Loucy (cell line): ENCODE measurements around the gene COX6B2.
"Not testable (repeated sequence)": the region's sequence is repeated elsewhere in the genome, so short reads cannot be mapped to it uniquely, and the experiment has no call there.

Experiments
- H2AFZ ChIP-seq: fragments of 200-600 bp; sonication (generic); 2 replicates; pipeline ENCODE4 v1.6.0; 2016; ENCODE audit warnings: antibody characterized with exemption, mild to moderate bottlenecking, low read length, moderate library complexity
- H3F3A ChIP-seq: fragments of 200-600 bp; 2 replicates; pipeline ENCODE4 v1.6.0; 2016; ENCODE audit warnings: antibody characterized with exemption, low read depth, mild to moderate bottlenecking
- H3K27me3 ChIP-seq: fragments of 200-600 bp; sonication (generic); 2 replicates; pipeline ENCODE4 v1.6.1; 2014; ENCODE audit warnings: low read length, mild to moderate bottlenecking; ENCODE audit not compliant: insufficient read depth, poor library complexity, severe bottlenecking
- H3K36me3 ChIP-seq: fragments of 200-600 bp; sonication (generic); 2 replicates; pipeline ENCODE4 v1.6.1; 2016; ENCODE audit warnings: low read length; ENCODE audit not compliant: insufficient read depth
- H3K4me1 ChIP-seq: fragments of 200-600 bp; sonication (generic); 2 replicates; pipeline ENCODE4 v1.5.1; 2014; ENCODE audit warnings: low read length, mild to moderate bottlenecking; ENCODE audit not compliant: insufficient read depth, poor library complexity, severe bottlenecking
- H3K4me2 ChIP-seq: fragments of 200-600 bp; sonication (generic); 2 replicates; pipeline ENCODE4 v1.6.0; 2014; ENCODE audit warnings: antibody characterized with exemption, low read length, low read depth, mild to moderate bottlenecking; ENCODE audit not compliant: poor library complexity, severe bottlenecking
- H3K4me3 ChIP-seq: fragments of 200-600 bp; sonication (generic); 2 replicates; pipeline ENCODE4 v1.5.1; 2014; ENCODE audit warnings: low read length, mild to moderate bottlenecking, mixed read lengths; ENCODE audit not compliant: poor library complexity, severe bottlenecking
- H3K79me2 ChIP-seq: fragments of 200-600 bp; sonication (generic); 2 replicates; pipeline ENCODE4 v1.6.1; 2014; ENCODE audit warnings: low read length; ENCODE audit not compliant: insufficient read depth
- H3K9ac ChIP-seq: fragments of 200-600 bp; sonication (generic); 2 replicates; pipeline ENCODE4 v1.6.0; 2014; ENCODE audit warnings: mild to moderate bottlenecking, low read depth, low read length, moderate library complexity; ENCODE audit not compliant: poor library complexity, severe bottlenecking
- H3K9me2 ChIP-seq: fragments of 200-600 bp; sonication (generic); replicated peaks from 2 replicates; pipeline ENCODE4 v1.6.1; 2016; ENCODE audit warnings: low read depth, low read length, mixed read lengths
- H3K9me3 ChIP-seq: fragments of 200-600 bp; sonication (generic); 2 replicates; pipeline ENCODE4 v1.6.1; 2014; ENCODE audit warnings: mild to moderate bottlenecking, antibody characterized with exemption, low read length, low read depth; ENCODE audit not compliant: insufficient read depth
- H4K20me1 ChIP-seq: fragments of 200-600 bp; sonication (generic); 2 replicates; pipeline ENCODE4 v1.6.0; 2014; ENCODE audit warnings: antibody characterized with exemption, low read length, mild to moderate bottlenecking; ENCODE audit not compliant: insufficient read depth, poor library complexity, severe bottlenecking
- EZH2phosphoT487 ChIP-seq: fragments of 200-600 bp; IDR thresholded peaks from 2 replicates; pipeline ENCODE4 v1.6.1; 2018; ENCODE audit warnings: antibody characterized with exemption, mild to moderate bottlenecking, moderate library complexity, borderline replicate concordance
- TF ChIP-seq, protein P1 (sequence below): fragments of 200-600 bp; sonication (generic); conservative IDR thresholded peaks from 2 replicates; pipeline ENCODE4 v1.5.1; 2014; ENCODE audit warnings: mild to moderate bottlenecking, antibody characterized with exemption, low read length

COX6B2 gene

DNA sequence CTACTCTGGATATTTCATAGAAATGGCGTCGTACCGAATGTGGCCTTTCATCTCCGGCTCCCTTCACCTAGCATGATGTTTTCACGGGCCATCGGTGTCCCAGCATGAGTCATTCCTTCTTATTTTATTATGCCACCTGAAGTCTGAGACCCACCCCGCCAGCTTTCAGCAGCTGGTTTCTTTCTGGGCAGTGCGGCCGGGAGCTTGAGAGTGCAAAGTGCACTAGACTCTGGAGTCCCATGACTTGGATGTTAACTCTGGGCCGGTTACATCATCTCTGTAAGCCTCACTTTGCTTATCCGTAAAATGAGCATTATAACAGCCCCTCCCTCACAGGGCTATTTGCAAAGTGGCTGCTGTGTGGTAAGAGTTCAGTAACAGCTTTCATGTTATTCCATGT is 20.6 kb downstream of the COX6B2 start:
- H3K4me2 ChIP-seq: no peak overlapping the region
- H2AFZ ChIP-seq: no peak overlapping the region
- no peaks in the 10 kb centered on the region for H4K20me1 ChIP-seq
- H3K79me2 ChIP-seq: no peaks in the 10 kb centered on the region
- TF ChIP-seq EZH2phosphoT487: no peak
- TF ChIP-seq, protein P1, sequence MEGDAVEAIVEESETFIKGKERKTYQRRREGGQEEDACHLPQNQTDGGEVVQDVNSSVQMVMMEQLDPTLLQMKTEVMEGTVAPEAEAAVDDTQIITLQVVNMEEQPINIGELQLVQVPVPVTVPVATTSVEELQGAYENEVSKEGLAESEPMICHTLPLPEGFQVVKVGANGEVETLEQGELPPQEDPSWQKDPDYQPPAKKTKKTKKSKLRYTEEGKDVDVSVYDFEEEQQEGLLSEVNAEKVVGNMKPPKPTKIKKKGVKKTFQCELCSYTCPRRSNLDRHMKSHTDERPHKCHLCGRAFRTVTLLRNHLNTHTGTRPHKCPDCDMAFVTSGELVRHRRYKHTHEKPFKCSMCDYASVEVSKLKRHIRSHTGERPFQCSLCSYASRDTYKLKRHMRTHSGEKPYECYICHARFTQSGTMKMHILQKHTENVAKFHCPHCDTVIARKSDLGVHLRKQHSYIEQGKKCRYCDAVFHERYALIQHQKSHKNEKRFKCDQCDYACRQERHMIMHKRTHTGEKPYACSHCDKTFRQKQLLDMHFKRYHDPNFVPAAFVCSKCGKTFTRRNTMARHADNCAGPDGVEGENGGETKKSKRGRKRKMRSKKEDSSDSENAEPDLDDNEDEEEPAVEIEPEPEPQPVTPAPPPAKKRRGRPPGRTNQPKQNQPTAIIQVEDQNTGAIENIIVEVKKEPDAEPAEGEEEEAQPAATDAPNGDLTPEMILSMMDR: no peak
- no peaks in the 10 kb centered on the region for H3K9me3 ChIP-seq
- H3K4me1 ChIP-seq: peaks cover 9% of the 10 kb centered on the region
- H3K9me2 ChIP-seq: no peaks in the 10 kb centered on the region
- no peak overlapping the region for H3K4me3 ChIP-seq
- H3K27me3 ChIP-seq: no peaks in the 10 kb centered on the region
- H3F3A ChIP-seq: no peaks in the 10 kb centered on the region
- H3K36me3 ChIP-seq: no peaks in the 10 kb centered on the region
- no peak overlapping the region for H3K9ac ChIP-seq

DNA sequence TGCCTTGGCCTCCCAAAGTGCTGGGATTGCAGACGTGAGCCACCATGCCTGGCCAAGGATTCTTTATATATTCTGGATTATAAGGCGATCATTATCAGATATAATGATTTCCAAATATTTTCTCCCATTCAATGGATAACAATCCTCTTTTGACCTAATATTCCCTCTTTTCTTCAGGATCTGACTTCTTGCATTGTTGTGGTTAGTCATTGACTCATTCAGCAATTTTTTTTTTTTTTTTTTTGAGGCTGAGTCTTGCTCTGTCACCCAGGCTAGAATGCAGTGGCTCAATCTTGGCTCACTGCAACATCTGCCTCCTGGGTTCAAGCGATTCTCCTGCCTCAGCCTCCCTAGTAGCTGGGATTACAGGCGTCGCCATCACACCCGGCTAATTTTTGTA is 24.7 kb downstream of the COX6B2 start:
- H3K27me3 ChIP-seq, H2AFZ ChIP-seq, H3K36me3 ChIP-seq, H3K79me2 ChIP-seq, H4K20me1 ChIP-seq, H3K4me1 ChIP-seq, H3F3A ChIP-seq, H3K9ac ChIP-seq, H3K9me3 ChIP-seq, H3K4me3 ChIP-seq, H3K9me2 ChIP-seq, H3K4me2 ChIP-seq: not testable (repeated sequence)

DNA sequence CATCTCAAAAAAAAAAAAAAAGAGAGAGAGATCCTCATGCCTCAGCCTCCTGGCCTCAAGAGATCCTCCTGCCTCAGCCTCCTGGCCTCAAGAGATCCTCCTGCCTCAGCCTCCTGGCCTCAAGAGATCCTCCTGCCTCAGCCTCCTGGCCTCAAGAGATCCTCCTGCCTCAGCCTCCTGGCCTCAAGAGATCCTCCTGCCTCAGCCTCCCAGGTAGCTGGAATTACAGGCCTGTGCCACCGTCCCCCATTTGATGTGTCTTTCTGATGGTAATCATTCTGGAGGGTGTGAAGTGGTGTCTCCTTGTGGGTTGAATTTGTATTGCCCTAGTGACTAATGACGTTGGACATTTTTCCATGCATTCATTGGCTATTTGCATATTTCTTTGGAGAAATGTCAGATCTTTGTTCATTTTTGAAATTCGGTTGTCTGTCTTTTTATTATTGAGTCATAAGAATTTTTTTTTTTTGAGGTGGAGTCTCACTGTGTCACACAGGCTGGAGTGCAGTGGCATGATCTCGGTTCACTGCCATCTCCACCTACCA is 25.7 kb downstream of the COX6B2 start:
- not testable (repeated sequence) for H3F3A ChIP-seq, H3K9ac ChIP-seq, H3K4me2 ChIP-seq, H3K27me3 ChIP-seq, H3K9me2 ChIP-seq, H4K20me1 ChIP-seq, H3K9me3 ChIP-seq, H3K4me1 ChIP-seq, H3K36me3 ChIP-seq, H3K4me3 ChIP-seq, H2AFZ ChIP-seq, H3K79me2 ChIP-seq

DNA sequence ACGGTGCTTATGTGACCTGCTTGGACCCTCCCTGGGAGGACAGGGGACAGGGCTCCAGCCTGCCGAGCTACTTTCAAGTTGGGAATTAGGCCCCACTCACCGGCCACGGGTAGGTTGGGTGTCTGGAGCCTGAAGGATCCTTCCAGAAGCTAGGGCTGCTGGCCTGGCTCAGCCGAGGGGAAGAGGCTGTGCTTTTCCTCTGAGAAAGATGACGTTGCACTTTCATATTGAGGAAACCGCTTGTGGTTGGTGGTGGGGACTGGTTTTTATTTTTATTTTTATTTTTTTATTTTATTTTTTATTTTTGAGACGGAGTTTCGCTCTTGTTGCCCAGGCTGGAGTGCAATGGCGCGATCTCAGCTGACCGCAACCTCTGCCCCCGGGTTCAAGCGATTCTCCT is 29.3 kb downstream of the COX6B2 start, which contains the start of gene TMEM150B:
TMEM150B (minus strand) TSS at position 170 of the 400 bp plus-strand sequence. CDS start 4,305 bp downstream, outside the sequence.
- H3K4me1 ChIP-seq: peaks cover 12% of the 10 kb centered on the region
- H3K4me3 ChIP-seq: no peak within 1 kb of the TSS
- no peak within 1 kb of the TSS for H2AFZ ChIP-seq
- H3K36me3 ChIP-seq: no peaks in the 10 kb centered on the region
- no peaks in the 10 kb centered on the region for H3K27me3 ChIP-seq
- no peak within 1 kb of the TSS for H3K4me2 ChIP-seq
- H4K20me1 ChIP-seq: no peaks in the 10 kb centered on the region
- H3K79me2 ChIP-seq: no peaks in the 10 kb centered on the region
- no peak for TF ChIP-seq EZH2phosphoT487
- TF ChIP-seq, protein P1: no peak
- no peaks in the 10 kb centered on the region for H3F3A ChIP-seq
- H3K9me3 ChIP-seq: no peaks in the 10 kb centered on the region
- no peaks in the 10 kb centered on the region for H3K9me2 ChIP-seq
- no peak within 1 kb of the TSS for H3K9ac ChIP-seq
